ENCODE measurements around the gene AIF1L. TPM values are rescaled to one million over a fixed set of nuclear protein-coding genes. Genes with fewer than 3 reads are reported as not detected.
"Not testable (repeated sequence)": the region's sequence is repeated elsewhere in the genome, so short reads cannot be mapped to it uniquely, and the experiment has no call there.

Gene AIF1L
- total RNA-seq, 1 experiment from 2014 or later: 93.3 TPM

- H3K4me3 ChIP-seq (ENCODE audit: insufficient read depth, low read depth, low read length): no peak overlapping the region
- peaks cover 7% of the 10 kb centered on the region for H3K36me3 ChIP-seq (replicated peaks; ENCODE audit: control insufficient read depth, insufficient read depth, low read length)
- no peaks in the 10 kb centered on the region for H3K27me3 ChIP-seq (ENCODE audit: control insufficient read depth, insufficient read depth, low read length)
- DNase-seq: no peak
These were observed 5.1 kb downstream of the AIF1L start for GRCh38 chr9:131101207-131101964.

- peaks cover 9% of the 10 kb centered on the region for H3K36me3 ChIP-seq (replicated peaks; ENCODE audit: control insufficient read depth, insufficient read depth, low read length)
- H3K4me3 ChIP-seq (ENCODE audit: insufficient read depth, low read depth, low read length): no peak overlapping the region
- DNase-seq: peak; percentile 49
- no peaks in the 10 kb centered on the region for H3K27me3 ChIP-seq (ENCODE audit: control insufficient read depth, insufficient read depth, low read length)
These were observed 6.7 kb downstream of the AIF1L start for GRCh38 chr9:131103024-131103423.

GRCh38 chr9:131103535-131103934, 7.2 kb downstream of the AIF1L start:
- Histone ChIP-seq H3K36me3 (replicated peaks; ENCODE audit: control insufficient read depth, insufficient read depth, low read length) (peaks cover 8% of the 10 kb centered on the region), H3K4me3 (ENCODE audit: insufficient read depth, low read depth, low read length) (no peak overlapping the region), H3K27me3 (ENCODE audit: control insufficient read depth, insufficient read depth, low read length) (no peaks in the 10 kb centered on the region)
- DNase-seq: no peak

- H3K36me3 ChIP-seq (replicated peaks; ENCODE audit: control insufficient read depth, insufficient read depth, low read length): peaks cover 7% of the 10 kb centered on the region
- no peaks in the 10 kb centered on the region for H3K27me3 ChIP-seq (ENCODE audit: control insufficient read depth, insufficient read depth, low read length)
- H3K4me3 ChIP-seq (ENCODE audit: insufficient read depth, low read depth, low read length): no peak overlapping the region
- DNase-seq: peak; percentile 81
These were observed 7.8 kb downstream of the AIF1L start for GRCh38 chr9:131104016-131104740.

- DNase-seq: peak; percentile 10
- no peaks in the 10 kb centered on the region for H3K27me3 ChIP-seq (ENCODE audit: control insufficient read depth, insufficient read depth, low read length)
- H3K4me3 ChIP-seq (ENCODE audit: insufficient read depth, low read depth, low read length): no peak overlapping the region
- H3K36me3 ChIP-seq (replicated peaks; ENCODE audit: control insufficient read depth, insufficient read depth, low read length): peaks cover 6% of the 10 kb centered on the region
These were observed 9.6 kb downstream of the AIF1L start for GRCh38 chr9:131105952-131106351.

- Histone ChIP-seq H3K4me3 (ENCODE audit: insufficient read depth, low read depth, low read length) (no peak overlapping the region), H3K36me3 (replicated peaks; ENCODE audit: control insufficient read depth, insufficient read depth, low read length) (peaks cover 6% of the 10 kb centered on the region), H3K27me3 (ENCODE audit: control insufficient read depth, insufficient read depth, low read length) (no peaks in the 10 kb centered on the region)
- peak; percentile 41 for DNase-seq
These were observed 11.4 kb downstream of the AIF1L start for GRCh38 chr9:131107760-131108159.

GRCh38 chr9:131111186-131111853, 15.0 kb downstream of the AIF1L start:
- DNase-seq: peak; percentile 60
- Histone ChIP-seq H3K27me3 (ENCODE audit: control insufficient read depth, insufficient read depth, low read length) (no peaks in the 10 kb centered on the region), H3K4me3 (ENCODE audit: insufficient read depth, low read depth, low read length) (no peak overlapping the region), H3K36me3 (replicated peaks; ENCODE audit: control insufficient read depth, insufficient read depth, low read length) (peaks cover 5% of the 10 kb centered on the region)

GRCh38 chr9:131111854-131112311, 15.6 kb downstream of the AIF1L start:
- Histone ChIP-seq H3K4me3 (ENCODE audit: insufficient read depth, low read depth, low read length) (no peak overlapping the region), H3K36me3 (replicated peaks; ENCODE audit: control insufficient read depth, insufficient read depth, low read length) (peaks cover 5% of the 10 kb centered on the region), H3K27me3 (ENCODE audit: control insufficient read depth, insufficient read depth, low read length) (no peaks in the 10 kb centered on the region)
- DNase-seq: peak; percentile 87

GRCh38 chr9:131112374-131113154, 16.2 kb downstream of the AIF1L start:
- Histone ChIP-seq H3K27me3 (ENCODE audit: control insufficient read depth, insufficient read depth, low read length) (no peaks in the 10 kb centered on the region), H3K36me3 (replicated peaks; ENCODE audit: control insufficient read depth, insufficient read depth, low read length) (peaks cover 6% of the 10 kb centered on the region), H3K4me3 (ENCODE audit: insufficient read depth, low read depth, low read length) (no peak overlapping the region)
- DNase-seq: peak; percentile 40

GRCh38 chr9:131113655-131114054, 17.3 kb downstream of the AIF1L start:
- DNase-seq: peak; percentile 43
- Histone ChIP-seq H3K36me3 (replicated peaks; ENCODE audit: control insufficient read depth, insufficient read depth, low read length) (peaks cover 9% of the 10 kb centered on the region), H3K4me3 (ENCODE audit: insufficient read depth, low read depth, low read length) (no peak overlapping the region), H3K27me3 (ENCODE audit: control insufficient read depth, insufficient read depth, low read length) (no peaks in the 10 kb centered on the region)

- H3K36me3 ChIP-seq (replicated peaks; ENCODE audit: control insufficient read depth, insufficient read depth, low read length): peaks cover 9% of the 10 kb centered on the region
- H3K4me3 ChIP-seq (ENCODE audit: insufficient read depth, low read depth, low read length): no peak overlapping the region
- H3K27me3 ChIP-seq (ENCODE audit: control insufficient read depth, insufficient read depth, low read length): no peaks in the 10 kb centered on the region
- DNase-seq: peak; percentile 27
These were observed 17.8 kb downstream of the AIF1L start for GRCh38 chr9:131114084-131114535.

GRCh38 chr9:131115360-131115742, 19.0 kb downstream of the AIF1L start:
- DNase-seq: peak; percentile 5

GRCh38 chr9:131116281-131117120, 20.2 kb downstream of the AIF1L start:
- Histone ChIP-seq H3K36me3 (replicated peaks; ENCODE audit: control insufficient read depth, insufficient read depth, low read length) (peaks cover 26% of the 10 kb centered on the region), H3K27me3 (ENCODE audit: control insufficient read depth, insufficient read depth, low read length) (no peaks in the 10 kb centered on the region), H3K4me3 (ENCODE audit: insufficient read depth, low read depth, low read length) (no peak overlapping the region)
- DNase-seq: peak; percentile 20

More at GRCh38 chr9:131115360-131115742, 19.0 kb downstream of the AIF1L start:
- H3K27me3 ChIP-seq (ENCODE audit: control insufficient read depth, insufficient read depth, low read length); H3K4me3 ChIP-seq (ENCODE audit: insufficient read depth, low read depth, low read length): not testable (repeated sequence)
- H3K36me3 ChIP-seq (replicated peaks; ENCODE audit: control insufficient read depth, insufficient read depth, low read length): peaks cover 17% of the 10 kb centered on the region

All from H7 (cell line).